Omental fat pad (tissue), 4 donors: ENCODE results near the gene CD84. TPM values are rescaled to one million over a fixed set of nuclear protein-coding genes. Genes with fewer than 3 reads are reported as not detected.
"Not testable (repeated sequence)": the region's sequence is repeated elsewhere in the genome, so short reads cannot be mapped to it uniquely, and the experiment has no call there.

Source experiments
- ATAC-seq: fragments of 150-250 bp; one replicate; pipeline ENCODE4 v1.9.1; 2016; ENCODE audit warnings: mild to moderate bottlenecking, moderate library complexity; ENCODE audit not compliant: low FRiP score
- DNase-seq: peaks from one replicate; pipeline ENCODE4 v3.0.0-alpha.2; 2019; ENCODE audit warnings: low spot score
- CTCF ChIP-seq, 3 donors: fragments of 450-650 bp; IDR thresholded peaks; one replicate each; pipeline ENCODE4 v1.5.1; 2016 to 2017; ENCODE audit warnings: antibody characterized with exemption in 3 of 3, mild to moderate bottlenecking in 3 of 3, moderate library complexity in 2 of 3
- total RNA-seq, 4 donors: library from RNA; depleted of rRNA; stranded (reverse); fragments of >200 nt; gene quantifications; one replicate each; pipeline ENCODE4 v1.1.0, GENCODE V29; 2016

Gene CD84
- total RNA-seq, 4 donors from 2014 or later = 10.6 to 33.4 (median 13.8) TPM

GRCh38 chr1:160560045-160560705, 19.1 kb downstream of the CD84 start:
- DNase-seq = no peak
- TF ChIP-seq CTCF (IDR thresholded peaks at IDR 0.05) = no peak
- no peak for ATAC-seq

GRCh38 chr1:160559437-160559836, 19.9 kb downstream of the CD84 start:
- not testable (repeated sequence) for DNase-seq, ATAC-seq

- ATAC-seq = no peak
- TF ChIP-seq CTCF (IDR thresholded peaks at IDR 0.05) = no peak
- no peak for DNase-seq
Measured at GRCh38 chr1:160558660-160559380, 20.5 kb downstream of the CD84 start.

GRCh38 chr1:160553778-160554177, 25.5 kb downstream of the CD84 start:
- no peak for TF ChIP-seq CTCF (IDR thresholded peaks at IDR 0.05)
- ATAC-seq = no peak

GRCh38 chr1:160552425-160552824, 26.9 kb downstream of the CD84 start:
- ATAC-seq = no peak
- no peak for DNase-seq
- no peak for TF ChIP-seq CTCF (IDR thresholded peaks at IDR 0.05)

More at GRCh38 chr1:160553778-160554177, 25.5 kb downstream of the CD84 start:
- no peak for DNase-seq

- ATAC-seq (no peak), DNase-seq (no peak)
- TF ChIP-seq CTCF (IDR thresholded peaks at IDR 0.05) = no peak
Measured at GRCh38 chr1:160550572-160551034, 28.7 kb downstream of the CD84 start.

GRCh38 chr1:160549665-160550006, 29.7 kb downstream of the CD84 start:
- TF ChIP-seq CTCF (IDR thresholded peaks at IDR 0.05) = no peak
- no peak for ATAC-seq
- no peak for DNase-seq
